Thoracic aorta (tissue), 2 donors: ENCODE data around the gene RADIL. TPM values are rescaled to one million over a fixed set of nuclear protein-coding genes. Genes with fewer than 3 reads are reported as not detected.
"Not testable (repeated sequence)": the region's sequence is repeated elsewhere in the genome, so short reads cannot be mapped to it uniquely, and the experiment has no call there.

Experiments
- ATAC-seq: fragments of 150-250 bp; one replicate; pipeline ENCODE4 v1.8.0; 2017; ENCODE audit warnings: low read depth; ENCODE audit not compliant: insufficient number of reproducible peaks, low FRiP score
- DNase-seq: peaks from one replicate; pipeline ENCODE4 v3.0.0-alpha.2; 2020; ENCODE audit warnings: low spot score
- H3K27ac ChIP-seq, 2 donors: fragments of 200-600 bp; sonication (generic); 1 replicate in 1 of 2; 2 replicates in 1 of 2; pipeline ENCODE4 v1.5.1; 2016; ENCODE audit warnings: mild to moderate bottlenecking in 2 of 2, moderate library complexity in 2 of 2
- H3K27me3 ChIP-seq: fragments of 200-600 bp; sonication (generic); replicated peaks from 2 replicates; pipeline ENCODE4 v1.6.0; 2016; ENCODE audit warnings: mild to moderate bottlenecking; ENCODE audit not compliant: insufficient read depth
- H3K36me3 ChIP-seq: fragments of 200-600 bp; sonication (generic); one replicate; pipeline ENCODE4 v1.5.1; 2016
- H3K4me1 ChIP-seq, 2 donors: fragments of 200-600 bp; sonication (generic); 1 replicate in 1 of 2; 2 replicates in 1 of 2; pipeline versions ENCODE4 v1.5.1 to v1.6.0; 2016; ENCODE audit warnings: low read depth in 2 of 2, mild to moderate bottlenecking in 1 of 2; ENCODE audit not compliant: control insufficient read depth in 1 of 2
- H3K4me3 ChIP-seq: fragments of 200-600 bp; sonication (generic); 2 replicates; pipeline ENCODE4 v1.5.1; 2016; ENCODE audit warnings: mild to moderate bottlenecking
- H3K9me3 ChIP-seq: fragments of 200-600 bp; sonication (generic); 2 replicates; pipeline ENCODE4 v1.5.1; 2016
- total RNA-seq, 2 donors: library from RNA; depleted of rRNA; stranded (reverse); fragments of >200 nt; gene quantifications; one replicate each; pipeline versions ENCODE4 v1.1.0 to v1.2.3, GENCODE V29; 2016
- TF ChIP-seq, protein P1 (sequence below): fragments of 200-600 bp; sonication (generic); IDR thresholded peaks from one replicate; pipeline ENCODE4 v1.5.1; 2019; ENCODE audit warnings: antibody characterized with exemption

Gene RADIL
- total RNA-seq, 2 donors from 2014 or later, result 6.7 to 14.4 TPM

DNA sequence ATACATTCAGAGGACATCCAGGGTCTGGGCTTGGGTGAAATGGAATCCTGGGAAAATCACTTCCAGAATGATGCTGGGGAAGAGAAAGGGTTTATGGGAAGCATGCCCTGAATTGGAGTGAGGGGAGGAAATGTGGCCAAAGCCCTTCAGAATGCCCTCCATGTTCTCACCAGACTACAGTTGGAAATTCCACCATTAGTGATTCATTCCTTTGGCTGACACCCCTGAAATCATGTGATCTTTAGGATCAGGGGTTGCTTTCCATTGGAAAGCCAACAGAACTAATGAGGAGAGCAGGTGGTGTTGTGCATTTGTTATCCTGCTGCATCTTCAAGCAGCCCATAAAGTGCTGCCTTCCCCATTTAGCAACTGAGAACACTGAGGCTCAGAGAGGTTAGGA is 20.8 kb upstream of the RADIL start:
- Histone ChIP-seq H3K27me3 (no peaks in the 10 kb centered on the region), H3K4me3 (no peak overlapping the region), H3K9me3 (no peaks in the 10 kb centered on the region), H3K36me3 (no peaks in the 10 kb centered on the region), H3K4me1 (no peaks in the 10 kb centered on the region), H3K27ac (no peak overlapping the region)
- ATAC-seq (no peak), DNase-seq (no peak)
- TF ChIP-seq, protein P1, sequence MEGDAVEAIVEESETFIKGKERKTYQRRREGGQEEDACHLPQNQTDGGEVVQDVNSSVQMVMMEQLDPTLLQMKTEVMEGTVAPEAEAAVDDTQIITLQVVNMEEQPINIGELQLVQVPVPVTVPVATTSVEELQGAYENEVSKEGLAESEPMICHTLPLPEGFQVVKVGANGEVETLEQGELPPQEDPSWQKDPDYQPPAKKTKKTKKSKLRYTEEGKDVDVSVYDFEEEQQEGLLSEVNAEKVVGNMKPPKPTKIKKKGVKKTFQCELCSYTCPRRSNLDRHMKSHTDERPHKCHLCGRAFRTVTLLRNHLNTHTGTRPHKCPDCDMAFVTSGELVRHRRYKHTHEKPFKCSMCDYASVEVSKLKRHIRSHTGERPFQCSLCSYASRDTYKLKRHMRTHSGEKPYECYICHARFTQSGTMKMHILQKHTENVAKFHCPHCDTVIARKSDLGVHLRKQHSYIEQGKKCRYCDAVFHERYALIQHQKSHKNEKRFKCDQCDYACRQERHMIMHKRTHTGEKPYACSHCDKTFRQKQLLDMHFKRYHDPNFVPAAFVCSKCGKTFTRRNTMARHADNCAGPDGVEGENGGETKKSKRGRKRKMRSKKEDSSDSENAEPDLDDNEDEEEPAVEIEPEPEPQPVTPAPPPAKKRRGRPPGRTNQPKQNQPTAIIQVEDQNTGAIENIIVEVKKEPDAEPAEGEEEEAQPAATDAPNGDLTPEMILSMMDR, result no peak

DNA sequence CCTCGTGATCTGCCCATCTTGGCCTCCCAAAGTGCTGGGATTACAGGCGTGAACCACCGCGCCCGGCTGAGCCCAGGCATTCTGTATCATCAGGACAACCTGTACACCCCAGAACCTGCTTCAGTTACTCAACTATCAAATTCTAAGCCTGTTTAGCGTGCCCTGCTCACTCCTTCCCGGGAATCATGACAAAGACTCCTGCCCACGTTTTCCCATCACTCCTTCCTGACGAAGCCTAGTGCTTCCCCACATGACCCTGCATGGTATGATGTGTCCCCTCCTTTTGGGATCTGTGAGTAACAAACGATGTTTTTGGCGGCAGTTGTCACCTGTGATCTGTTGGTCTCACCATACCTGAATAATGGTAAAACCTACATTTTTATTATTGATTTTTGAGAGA is 12.2 kb upstream of the RADIL start:
- TF ChIP-seq, protein P1, result no peak
- H3K27me3 ChIP-seq, result no peaks in the 10 kb centered on the region
- peaks cover 5% of the 10 kb centered on the region for H3K9me3 ChIP-seq
- no peak overlapping the region for H3K4me3 ChIP-seq
- ATAC-seq (no peak), DNase-seq (no peak)
- no peaks in the 10 kb centered on the region for H3K36me3 ChIP-seq
- H3K4me1 ChIP-seq, result no peaks in the 10 kb centered on the region
- no peak overlapping the region for H3K27ac ChIP-seq

DNA sequence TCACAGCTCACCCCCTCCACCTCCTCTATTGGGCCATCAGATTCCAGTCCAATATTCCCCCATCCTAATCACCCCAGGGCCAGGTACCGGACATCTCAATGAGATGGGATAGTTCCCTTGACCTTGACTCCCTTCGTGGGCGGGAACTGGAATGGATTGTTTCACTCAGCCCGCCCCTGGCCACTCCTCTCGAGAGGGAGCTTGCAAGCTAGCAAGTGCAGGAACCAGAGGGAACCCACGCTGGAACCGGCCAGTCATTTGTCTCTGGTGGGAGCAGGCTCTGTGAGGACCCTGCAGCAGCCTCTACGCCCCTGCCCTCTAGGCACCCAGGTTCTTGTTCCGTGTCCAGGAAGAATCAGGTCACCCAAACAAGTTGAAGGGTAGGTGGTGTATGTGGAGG is 11.0 kb upstream of the RADIL start:
- ATAC-seq (no peak), DNase-seq (no peak)
- H3K36me3 ChIP-seq, result no peaks in the 10 kb centered on the region
- no peak overlapping the region for H3K27ac ChIP-seq
- H3K27me3 ChIP-seq, result no peaks in the 10 kb centered on the region
- no peaks in the 10 kb centered on the region for H3K4me1 ChIP-seq
- H3K9me3 ChIP-seq, result peaks cover 5% of the 10 kb centered on the region
- TF ChIP-seq, protein P1, result no peak
- H3K4me3 ChIP-seq, result no peak overlapping the region

DNA sequence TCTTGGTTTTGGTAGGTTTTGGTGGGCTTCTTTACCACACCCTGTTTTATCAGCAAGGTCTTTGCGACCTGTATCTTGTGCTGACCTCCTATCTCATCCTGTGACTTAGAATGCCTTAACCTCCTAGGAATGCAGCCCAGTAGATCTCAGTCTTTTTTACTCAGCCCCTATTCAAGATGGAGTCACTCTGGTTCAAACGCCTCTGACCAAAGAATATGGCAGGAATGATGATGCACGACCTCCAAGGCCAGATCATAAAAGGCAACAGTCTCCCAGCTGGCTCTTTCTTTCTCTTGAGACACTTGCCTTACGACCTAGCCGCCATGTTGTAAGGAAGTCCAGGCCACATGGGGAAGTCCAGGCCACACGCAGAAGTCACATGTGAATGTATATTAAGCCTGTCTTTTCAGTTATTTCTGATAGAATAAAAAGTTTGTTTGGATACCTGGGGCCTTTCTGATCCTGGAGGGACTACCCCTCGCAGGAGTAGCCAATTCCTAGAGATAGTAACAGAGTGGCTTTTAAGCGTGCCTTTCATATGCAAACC is 10.5 kb upstream of the RADIL start:
- DNase-seq, result no peak

DNA sequence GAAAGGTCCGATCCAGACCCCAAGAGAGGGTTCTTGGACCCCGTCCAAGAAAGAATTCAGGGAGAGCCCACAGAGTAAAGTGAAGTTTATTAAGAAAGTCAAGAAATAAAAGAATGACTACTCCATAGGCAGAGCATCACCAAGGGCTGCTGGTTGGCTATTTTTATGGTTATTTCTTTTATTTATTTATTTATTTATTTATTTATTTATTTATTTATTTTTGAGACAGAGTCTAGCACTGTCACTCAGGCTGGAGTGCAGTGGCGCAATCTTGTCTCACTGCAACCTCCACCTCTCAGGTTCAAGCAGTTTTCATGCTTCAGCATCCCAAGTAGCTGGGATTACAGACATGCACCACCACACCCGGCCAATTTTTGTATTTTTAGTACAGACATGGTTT is 9.7 kb upstream of the RADIL start:
- not testable (repeated sequence) for H3K4me1 ChIP-seq, DNase-seq, ATAC-seq, H3K27me3 ChIP-seq, H3K36me3 ChIP-seq, H3K9me3 ChIP-seq, H3K27ac ChIP-seq, H3K4me3 ChIP-seq

More for the DNA sequence above, 10.5 kb upstream of the RADIL start:
- H3K27me3 ChIP-seq, result no peaks in the 10 kb centered on the region
- H3K36me3 ChIP-seq, result no peaks in the 10 kb centered on the region
- H3K27ac ChIP-seq, result no peak overlapping the region
- H3K4me1 ChIP-seq, result no peaks in the 10 kb centered on the region
- no peak overlapping the region for H3K4me3 ChIP-seq
- peaks cover 5% of the 10 kb centered on the region for H3K9me3 ChIP-seq
- TF ChIP-seq, protein P1, result no peak
- ATAC-seq, result no peak

DNA sequence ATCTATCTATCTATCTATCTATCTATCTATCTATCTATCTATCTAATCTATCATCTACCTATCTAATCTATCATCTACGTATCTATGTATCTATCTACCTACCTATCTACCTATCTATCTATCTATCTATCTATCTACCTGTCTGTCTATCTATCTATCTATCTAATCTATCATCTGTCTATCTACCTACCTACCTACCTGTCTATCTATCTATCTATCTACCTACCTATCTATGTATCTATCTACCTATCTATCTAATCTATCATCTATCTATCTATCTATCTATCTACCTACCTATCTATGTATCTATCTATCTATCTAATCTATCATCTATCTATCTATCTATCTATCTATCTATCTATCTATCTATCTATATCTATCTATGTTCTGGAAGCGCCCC is 8.0 kb upstream of the RADIL start:
- not testable (repeated sequence) for H3K4me1 ChIP-seq, H3K36me3 ChIP-seq, ATAC-seq, H3K9me3 ChIP-seq, H3K27me3 ChIP-seq, H3K4me3 ChIP-seq, H3K27ac ChIP-seq, DNase-seq
